COR-L47 (cell line): ENCODE measurements around the gene SUGCT.
"Not testable (repeated sequence)": the region's sequence is repeated elsewhere in the genome, so short reads cannot be mapped to it uniquely, and the experiment has no call there.

Source experiments
- DNase-seq: peaks from one replicate; lab custom pipeline; 2025; lab: John Stamatoyannopoulos, UW

SUGCT gene

GRCh38 chr7:40263752-40264390, 129.1 kb downstream of the SUGCT start:
- no peak for DNase-seq

GRCh38 chr7:40267583-40267982, 132.8 kb downstream of the SUGCT start:
- no peak for DNase-seq

- DNase-seq: not testable (repeated sequence)
Observed at GRCh38 chr7:40268810-40269209, 134.0 kb downstream of the SUGCT start.

GRCh38 chr7:40276061-40276460, 141.3 kb downstream of the SUGCT start:
- no peak for DNase-seq

GRCh38 chr7:40279991-40280390, 145.2 kb downstream of the SUGCT start:
- DNase-seq: no peak

- no peak for DNase-seq
Observed at GRCh38 chr7:40282858-40283257, 148.1 kb downstream of the SUGCT start.

GRCh38 chr7:40283391-40283790, 148.6 kb downstream of the SUGCT start:
- DNase-seq: no peak

GRCh38 chr7:40288827-40289226, 154.0 kb downstream of the SUGCT start:
- no peak for DNase-seq

GRCh38 chr7:40297741-40298311, 163.0 kb downstream of the SUGCT start:
- DNase-seq: no peak

- no peak for DNase-seq
Observed at GRCh38 chr7:40298421-40298820, 163.6 kb downstream of the SUGCT start.

- no peak for DNase-seq
Observed at GRCh38 chr7:40299097-40299496, 164.3 kb downstream of the SUGCT start.

- DNase-seq: no peak
Observed at GRCh38 chr7:40300146-40300670, 165.4 kb downstream of the SUGCT start.

- no peak for DNase-seq
Observed at GRCh38 chr7:40301486-40302068, 166.8 kb downstream of the SUGCT start.

- DNase-seq: no peak
Observed at GRCh38 chr7:40303996-40304395, 169.2 kb downstream of the SUGCT start.

- no peak for DNase-seq
Observed at GRCh38 chr7:40305229-40305628, 170.4 kb downstream of the SUGCT start.

- DNase-seq: no peak
Observed at GRCh38 chr7:40306025-40306424, 171.2 kb downstream of the SUGCT start.

GRCh38 chr7:40306596-40306995, 171.8 kb downstream of the SUGCT start:
- no peak for DNase-seq

GRCh38 chr7:40310258-40310657, 175.5 kb downstream of the SUGCT start:
- no peak for DNase-seq

- DNase-seq: no peak
Observed at GRCh38 chr7:40311307-40311706, 176.5 kb downstream of the SUGCT start.

GRCh38 chr7:40315277-40315676, 180.5 kb downstream of the SUGCT start:
- no peak for DNase-seq

- DNase-seq: no peak
Observed at GRCh38 chr7:40316176-40316575, 181.4 kb downstream of the SUGCT start.

GRCh38 chr7:40324914-40325313, 190.1 kb downstream of the SUGCT start:
- no peak for DNase-seq

GRCh38 chr7:40327113-40327512, 192.3 kb downstream of the SUGCT start:
- DNase-seq: no peak

- DNase-seq: no peak
Observed at GRCh38 chr7:40327873-40328272, 193.1 kb downstream of the SUGCT start.
